GM23338 (cell line): ENCODE measurements around the gene CD226. TPM values are rescaled to one million over a fixed set of nuclear protein-coding genes. Genes with fewer than 3 reads are reported as not detected.

Experiments
- ATAC-seq: fragments of 200-7000 bp; cut with Tn5 transposase; 3 replicates; pipeline ENCODE4 v1.9.1; 2020
- DNase-seq: peaks from one replicate; pipeline ENCODE4 v3.0.0-alpha.2; 2015; ENCODE audit warnings: low spot score
- H2AFZ ChIP-seq: fragments of 200-600 bp; sonication (generic); 2 replicates; pipeline ENCODE4 v1.8.0; 2016; ENCODE audit warnings: antibody characterized with exemption, mild to moderate bottlenecking, moderate library complexity
- H3F3A ChIP-seq: fragments of 200-600 bp; sonication (generic); replicated peaks from 2 replicates; pipeline ENCODE4 v1.8.0; 2017; ENCODE audit warnings: antibody characterized with exemption, mixed run types, low read depth
- H3K27ac ChIP-seq: fragments of 200-600 bp; sonication (generic); 2 replicates; pipeline ENCODE4 v1.6.1; 2016; ENCODE audit warnings: low read depth
- H3K27me3 ChIP-seq: fragments of 200-600 bp; sonication (generic); 2 replicates; pipeline ENCODE4 v1.8.0; 2016; ENCODE audit warnings: mild to moderate bottlenecking, mixed run types, moderate library complexity; ENCODE audit not compliant: insufficient read depth
- H3K36me3 ChIP-seq: fragments of 200-600 bp; sonication (generic); 2 replicates; pipeline ENCODE4 v1.8.0; 2016; ENCODE audit warnings: mild to moderate bottlenecking; ENCODE audit not compliant: insufficient read depth
- H3K4me1 ChIP-seq: fragments of 200-600 bp; sonication (generic); 2 replicates; pipeline ENCODE4 v1.8.0; 2016; ENCODE audit warnings: mild to moderate bottlenecking, moderate library complexity; ENCODE audit not compliant: insufficient read depth
- H3K4me2 ChIP-seq: fragments of 200-600 bp; sonication (generic); 2 replicates; pipeline ENCODE4 v1.7.1; 2017; ENCODE audit warnings: mixed run types
- H3K4me3 ChIP-seq: fragments of 200-600 bp; sonication (generic); 2 replicates; pipeline ENCODE4 v1.6.1; 2016; ENCODE audit warnings: mixed run types
- H3K79me2 ChIP-seq: fragments of 200-600 bp; sonication (generic); replicated peaks from 2 replicates; pipeline ENCODE4 v1.8.0; 2017; ENCODE audit warnings: mild to moderate bottlenecking; ENCODE audit not compliant: insufficient read depth
- H3K9me2 ChIP-seq: fragments of 200-600 bp; sonication (generic); 2 replicates; pipeline ENCODE4 v1.8.0; 2017; ENCODE audit not compliant: insufficient read depth
- H4K20me1 ChIP-seq: fragments of 200-600 bp; sonication (generic); replicated peaks from 2 replicates; pipeline ENCODE4 v1.8.0; 2017; ENCODE audit warnings: mild to moderate bottlenecking; ENCODE audit not compliant: insufficient read depth
- H3K27ac Mint-ChIP-seq: 2 replicates; pipeline ENCODE4 v1.8.0; 2020; ENCODE audit warnings: inconsistent platforms, mild to moderate bottlenecking, moderate library complexity, mixed read lengths
- H3K27me3 Mint-ChIP-seq: 3 replicates; pipeline ENCODE4 v1.8.0; 2022; ENCODE audit warnings: low read depth, mild to moderate bottlenecking, moderate library complexity, mixed read lengths, inconsistent platforms; ENCODE audit not compliant: insufficient read depth, poor library complexity
- H3K36me3 Mint-ChIP-seq: 3 replicates; pipeline ENCODE4 v1.8.0; 2021; ENCODE audit warnings: low read depth, mild to moderate bottlenecking, inconsistent platforms, moderate library complexity, mixed read lengths
- H3K4me1 Mint-ChIP-seq: 3 replicates; pipeline ENCODE4 v1.8.0; 2020; ENCODE audit warnings: mild to moderate bottlenecking, inconsistent platforms, mixed read lengths
- H3K4me3 Mint-ChIP-seq: 3 replicates; pipeline ENCODE4 v1.8.0; 2021; ENCODE audit warnings: moderate library complexity, mild to moderate bottlenecking, inconsistent platforms, mixed read lengths
- H3K9me3 Mint-ChIP-seq: 3 replicates; pipeline ENCODE4 v1.8.0; 2020; ENCODE audit warnings: moderate library complexity, mild to moderate bottlenecking, inconsistent platforms, mixed read lengths
- CTCF ChIP-seq, 2 experiments: fragments of 200-600 bp in 1 of 2; sonication (generic) in 1 of 2; conservative IDR thresholded peaks; 2 replicates each; pipeline versions ENCODE4 v1.5.1 to v1.6.1; 2016 to 2017; ENCODE audit warnings: antibody characterized with exemption in 2 of 2, low read depth in 2 of 2, mild to moderate bottlenecking in 2 of 2, moderate library complexity in 1 of 2
- ETS1 ChIP-seq: IDR thresholded peaks from 2 replicates; pipeline ENCODE4 v1.6.1; 2016; ENCODE audit warnings: antibody characterized with exemption
- EZH2 ChIP-seq: fragments of 200-600 bp; sonication (generic); IDR thresholded peaks from one replicate; pipeline ENCODE4 v1.8.0; 2017; ENCODE audit warnings: antibody characterized with exemption, mild to moderate bottlenecking, low read depth; ENCODE audit not compliant: unreplicated experiment
- NANOG ChIP-seq: IDR thresholded peaks from 2 replicates; pipeline ENCODE4 v1.6.1; 2016; ENCODE audit warnings: antibody characterized with exemption, borderline replicate concordance
- ZNF114 ChIP-seq: fragments of 250-450 bp; sonication (Bioruptor Pico); IDR thresholded peaks from 2 replicates; pipeline ENCODE4 v1.5.0; 2020; ENCODE audit warnings: mild to moderate bottlenecking, moderate library complexity
- ZNF331 ChIP-seq: fragments of 250-450 bp; sonication (Bioruptor Pico); IDR thresholded peaks from 2 replicates; pipeline ENCODE4 v1.5.0; 2020; ENCODE audit warnings: low read depth, mild to moderate bottlenecking, moderate library complexity
- ZNF462 ChIP-seq: fragments of 250-450 bp; sonication (Bioruptor Pico); IDR thresholded peaks from 2 replicates; pipeline ENCODE4 v1.5.0; 2020; ENCODE audit warnings: mild to moderate bottlenecking, moderate library complexity
- polyA plus RNA-seq: library from polyadenylated mRNA; unstranded; fragments of >200 nt; fragmentation: Nextera tagmentation; extraction: Ambion mirVana; gene quantifications from 2 replicates; pipeline ENCODE4 v1.2.1, GENCODE V29; 2016
- total RNA-seq: library from RNA; depleted of rRNA; stranded (reverse); fragments of >200 nt; shearing (Covaris generic); gene quantifications from 2 replicates; pipeline ENCODE4 v1.2.3, GENCODE V29; 2014

Gene CD226
- total and polyA plus RNA-seq, 2 experiments from 2014 or later = not detected

GRCh38 chr18:69956665-69957620 lies 9.3 kb upstream of the CD226 start:
- H2AFZ ChIP-seq = peak overlapping the region; percentile 74; the same call in 1 of the 2 replicates
- peaks cover 5% of the 10 kb centered on the region; the same call in 1 of the 2 replicates for H3K9me2 ChIP-seq
- no peaks in the 10 kb centered on the region for H3K79me2 ChIP-seq
- DNase-seq (no peak), ATAC-seq (no peak)
- TF ChIP-seq NANOG (no peak), ETS1 (no peak), EZH2 (no peak), ZNF331 (CRISPR knock-in tag) (no peak), ZNF114 (CRISPR knock-in tag) (no peak)
- H3K27me3 ChIP-seq = no peaks in the 10 kb centered on the region
- no peak overlapping the region for H3K4me3 ChIP-seq
- H3K27ac ChIP-seq = no peak overlapping the region
- H3K4me1 ChIP-seq = no peaks in the 10 kb centered on the region
- Mint-ChIP-seq H3K4me3 (no peak overlapping the region), H3K4me1 (no peaks in the 10 kb centered on the region), H3K27me3 (peaks cover 4% of the 10 kb centered on the region), H3K9me3 (no peaks in the 10 kb centered on the region; the same call in 2 of the 3 replicates), H3K27ac (no peak overlapping the region), H3K36me3 (no peaks in the 10 kb centered on the region)
- H3F3A ChIP-seq = no peaks in the 10 kb centered on the region
- H4K20me1 ChIP-seq = no peaks in the 10 kb centered on the region
- H3K4me2 ChIP-seq = no peak overlapping the region
- H3K36me3 ChIP-seq = no peaks in the 10 kb centered on the region

GRCh38 chr18:69956057-69956456 lies 8.4 kb upstream of the CD226 start:
- H3K4me1 ChIP-seq = no peaks in the 10 kb centered on the region
- Mint-ChIP-seq H3K9me3 (no peaks in the 10 kb centered on the region; the same call in 2 of the 3 replicates), H3K27me3 (peaks cover 4% of the 10 kb centered on the region), H3K27ac (no peak overlapping the region), H3K36me3 (no peaks in the 10 kb centered on the region), H3K4me1 (no peaks in the 10 kb centered on the region), H3K4me3 (no peak overlapping the region)
- no peak overlapping the region for H2AFZ ChIP-seq
- H3K4me3 ChIP-seq = no peak overlapping the region
- H3K27ac ChIP-seq = no peak overlapping the region
- H3K79me2 ChIP-seq = no peaks in the 10 kb centered on the region
- no peak for ATAC-seq
- peaks cover 5% of the 10 kb centered on the region; the same call in 1 of the 2 replicates for H3K9me2 ChIP-seq
- no peaks in the 10 kb centered on the region for H3K36me3 ChIP-seq
- no peaks in the 10 kb centered on the region for H4K20me1 ChIP-seq
- H3K4me2 ChIP-seq = no peak overlapping the region
- no peaks in the 10 kb centered on the region for H3F3A ChIP-seq
- TF ChIP-seq ZNF462 (CRISPR knock-in tag) (no peak), ETS1 (no peak), ZNF114 (CRISPR knock-in tag) (no peak), CTCF (conservative IDR thresholded peaks at IDR 0.05; ENCODE audit: low read depth in 2 of 2) (no peak), EZH2 (no peak)
- no peaks in the 10 kb centered on the region for H3K27me3 ChIP-seq
- no peak for DNase-seq
